ENCODE data around the gene ARHGEF1. TPM values are rescaled to one million over a fixed set of nuclear protein-coding genes. Genes with fewer than 3 reads are reported as not detected.

Gene ARHGEF1
- total RNA-seq, 2 donors from 2014 or later: 57.1 to 65.6 TPM

GRCh38 chr19:41844601-41845000 is 38.4 kb upstream of the ARHGEF1 start, which contains the start of gene LYPD4:
TSS of gene LYPD4 (minus strand) at chr19:41844683. CDS start at chr19:41839285, 5,398 bp downstream.
- H3K4me1 ChIP-seq (replicated peaks): no peaks in the 10 kb centered on the region
- WGBS: 79% methylated on average over 30 of the region's 30 CpGs
- no peaks in the 10 kb centered on the region for H3K9me3 ChIP-seq
- no peak within 1 kb of the TSS for H3K4me3 ChIP-seq
- H3K27ac ChIP-seq: no peak within 1 kb of the TSS
- TF ChIP-seq CTCF (IDR thresholded peaks at IDR 0.05) (no peak), POLR2A (IDR thresholded peaks at IDR 0.05) (no peak), POLR2AphosphoS5 (IDR thresholded peaks at IDR 0.05) (no peak)
- H3K36me3 ChIP-seq: no peaks in the 10 kb centered on the region
- DNase-seq (ENCODE audit: low spot score): no peak
- H3K27me3 ChIP-seq (replicated peaks; ENCODE audit: insufficient read depth): no peaks in the 10 kb centered on the region
- intact Hi-C loops (cut with DNase I): no loop called here

- Histone ChIP-seq H3K9me3 (no peaks in the 10 kb centered on the region), H3K36me3 (no peaks in the 10 kb centered on the region), H3K27ac (no peak within 1 kb of the TSS), H3K27me3 (replicated peaks; ENCODE audit: insufficient read depth) (no peaks in the 10 kb centered on the region), H3K4me1 (replicated peaks) (no peaks in the 10 kb centered on the region), H3K4me3 (no peak within 1 kb of the TSS)
- intact Hi-C loops (cut with DNase I): no loop called here
- no peak for DNase-seq (ENCODE audit: low spot score)
- no peak for TF ChIP-seq CTCF (IDR thresholded peaks at IDR 0.05)
- TF ChIP-seq POLR2AphosphoS5 (IDR thresholded peaks at IDR 0.05): no peak
- no peak for TF ChIP-seq POLR2A (IDR thresholded peaks at IDR 0.05)
- WGBS: 100% methylated on average over 3 of the region's 3 CpGs
Measured at GRCh38 chr19:41845001-41845050, 38.2 kb upstream of the ARHGEF1 start, which contains the start of gene DMRTC2. TSS of gene DMRTC2 (plus strand) at chr19:41845042. CDS start at chr19:41847429, 2,387 bp downstream.

GRCh38 chr19:41845051-41845590 is 37.9 kb upstream of the ARHGEF1 start:
- WGBS: 75% methylated on average over 23 of the region's 23 CpGs
- H3K27me3 ChIP-seq (replicated peaks; ENCODE audit: insufficient read depth): no peaks in the 10 kb centered on the region
- DNase-seq (ENCODE audit: low spot score): no peak
- H3K36me3 ChIP-seq: no peaks in the 10 kb centered on the region
- no peaks in the 10 kb centered on the region for H3K9me3 ChIP-seq
- intact Hi-C loops (cut with DNase I): no loop called here
- H3K27ac ChIP-seq: no peak overlapping the region
- TF ChIP-seq POLR2A (IDR thresholded peaks at IDR 0.05) (no peak), POLR2AphosphoS5 (IDR thresholded peaks at IDR 0.05) (no peak), CTCF (IDR thresholded peaks at IDR 0.05) (no peak)
- no peaks in the 10 kb centered on the region for H3K4me1 ChIP-seq (replicated peaks)
- no peak overlapping the region for H3K4me3 ChIP-seq

- no peak for TF ChIP-seq POLR2AphosphoS5 (IDR thresholded peaks at IDR 0.05)
- no peak for TF ChIP-seq CTCF (IDR thresholded peaks at IDR 0.05)
- TF ChIP-seq POLR2A (IDR thresholded peaks at IDR 0.05): no peak
- Histone ChIP-seq H3K36me3 (no peaks in the 10 kb centered on the region), H3K9me3 (no peaks in the 10 kb centered on the region), H3K4me3 (no peak overlapping the region), H3K27me3 (replicated peaks; ENCODE audit: insufficient read depth) (no peaks in the 10 kb centered on the region), H3K27ac (no peak overlapping the region), H3K4me1 (replicated peaks) (no peaks in the 10 kb centered on the region)
- 94% methylated on average over 19 of the region's 19 CpGs for WGBS
- DNase-seq (ENCODE audit: low spot score): no peak
- intact Hi-C loops (cut with DNase I): no loop called here
Measured at GRCh38 chr19:41847351-41848105, 35.5 kb upstream of the ARHGEF1 start.

GRCh38 chr19:41848666-41849065 is 34.3 kb upstream of the ARHGEF1 start:
- TF ChIP-seq POLR2AphosphoS5 (IDR thresholded peaks at IDR 0.05) (no peak), POLR2A (IDR thresholded peaks at IDR 0.05) (no peak), CTCF (IDR thresholded peaks at IDR 0.05) (no peak)
- no peaks in the 10 kb centered on the region for H3K4me1 ChIP-seq (replicated peaks)
- H3K4me3 ChIP-seq: no peak overlapping the region
- H3K27me3 ChIP-seq (replicated peaks; ENCODE audit: insufficient read depth): no peaks in the 10 kb centered on the region
- no peak overlapping the region for H3K27ac ChIP-seq
- intact Hi-C loops (cut with DNase I): no loop called here
- no peaks in the 10 kb centered on the region for H3K9me3 ChIP-seq
- WGBS: 85% methylated on average over 6 of the region's 6 CpGs
- H3K36me3 ChIP-seq: no peaks in the 10 kb centered on the region
- DNase-seq (ENCODE audit: low spot score): no peak

Data from prostate gland (tissue), 2 donors.